Astrocyte (in vitro differentiated cells and primary cell): ENCODE data around the gene CACNA1C. TPM values are rescaled to one million over a fixed set of nuclear protein-coding genes. Genes with fewer than 3 reads are reported as not detected.

Source experiments
- DNase-seq: peaks from one replicate; pipeline ENCODE4 v3.0.0-alpha.2; 2010; ENCODE audit warnings: low read depth
- FAIRE-seq: peaks from 2 replicates; lab custom pipeline; 2011; peaks lifted over from hg19 to GRCh38; lab: Jason Lieb, UNC
- H2AFZ ChIP-seq: 2 replicates; pipeline ENCODE4 v1.6.0; 2012; ENCODE audit warnings: low read depth, low read length, inconsistent platforms
- H3K27ac ChIP-seq: 2 replicates; pipeline ENCODE4 v1.5.1; 2011; ENCODE audit warnings: low read depth, low read length, inconsistent platforms
- H3K27me3 ChIP-seq: 2 replicates; pipeline ENCODE4 v1.6.0; 2011; ENCODE audit warnings: low read length, inconsistent platforms; ENCODE audit not compliant: insufficient read depth
- H3K36me3 ChIP-seq: 2 replicates; pipeline ENCODE4 v1.5.1; 2011; ENCODE audit warnings: low read length, inconsistent platforms; ENCODE audit not compliant: insufficient read depth
- H3K4me1 ChIP-seq: 2 replicates; pipeline ENCODE4 v1.5.1; 2011; ENCODE audit warnings: low read length, inconsistent platforms; ENCODE audit not compliant: insufficient read depth
- H3K4me2 ChIP-seq: 2 replicates; pipeline ENCODE4 v1.6.0; 2012; ENCODE audit warnings: low read length, inconsistent platforms
- H3K4me3 ChIP-seq: 2 replicates; pipeline ENCODE4 v1.5.1; 2011; ENCODE audit warnings: low read depth, mild to moderate bottlenecking, low read length, inconsistent platforms; ENCODE audit not compliant: insufficient read depth
- H3K79me2 ChIP-seq: 2 replicates; pipeline ENCODE4 v1.6.0; 2012; ENCODE audit warnings: mild to moderate bottlenecking, low read length, inconsistent platforms; ENCODE audit not compliant: insufficient read depth
- H3K9ac ChIP-seq: 2 replicates; pipeline ENCODE4 v1.6.0; 2012; ENCODE audit warnings: mild to moderate bottlenecking, low read length, inconsistent platforms
- H3K9me3 ChIP-seq: 2 replicates; pipeline ENCODE4 v1.5.1; 2012; ENCODE audit warnings: low read depth, mild to moderate bottlenecking, low read length, inconsistent platforms; ENCODE audit not compliant: insufficient read depth
- H4K20me1 ChIP-seq: 2 replicates; pipeline ENCODE4 v1.6.0; 2012; ENCODE audit warnings: low read length, inconsistent platforms; ENCODE audit not compliant: insufficient read depth
- H3K27ac Mint-ChIP-seq: one replicate; pipeline ENCODE4 v1.8.0; 2021; ENCODE audit warnings: mild to moderate bottlenecking, mixed read lengths; ENCODE audit not compliant: unreplicated experiment
- H3K27me3 Mint-ChIP-seq: one replicate; pipeline ENCODE4 v1.8.0; 2021; ENCODE audit warnings: low read depth, mixed read lengths; ENCODE audit not compliant: unreplicated experiment
- H3K36me3 Mint-ChIP-seq: one replicate; pipeline ENCODE4 v1.8.0; 2021; ENCODE audit warnings: low read depth, mixed read lengths; ENCODE audit not compliant: unreplicated experiment
- H3K4me1 Mint-ChIP-seq: one replicate; pipeline ENCODE4 v1.8.0; 2021; ENCODE audit warnings: low read depth, mixed read lengths; ENCODE audit not compliant: unreplicated experiment
- H3K4me3 Mint-ChIP-seq: one replicate; pipeline ENCODE4 v1.8.0; 2021; ENCODE audit warnings: mild to moderate bottlenecking, moderate library complexity, mixed read lengths; ENCODE audit not compliant: unreplicated experiment
- H3K9me3 Mint-ChIP-seq: one replicate; pipeline ENCODE4 v1.8.0; 2021; ENCODE audit warnings: mild to moderate bottlenecking, mixed read lengths; ENCODE audit not compliant: unreplicated experiment
- EZH2 ChIP-seq: IDR thresholded peaks from 2 replicates; pipeline ENCODE4 v1.6.1; 2012; ENCODE audit warnings: mild to moderate bottlenecking, low read length, inconsistent platforms; ENCODE audit not compliant: insufficient read depth
- total RNA-seq: library from RNA; stranded (reverse); gene quantifications from 2 replicates; pipeline ENCODE4 v1.2.1, GENCODE V29; 2021
- TF ChIP-seq, protein P1 (sequence below): IDR thresholded peaks from 2 replicates; pipeline ENCODE4 v1.5.1; 2011; ENCODE audit warnings: low read depth, mild to moderate bottlenecking, inconsistent platforms, low read length, moderate library complexity; ENCODE audit not compliant: insufficient read depth

Gene CACNA1C
- total RNA-seq, 1 donor from 2014 or later: 2.1 TPM

DNA sequence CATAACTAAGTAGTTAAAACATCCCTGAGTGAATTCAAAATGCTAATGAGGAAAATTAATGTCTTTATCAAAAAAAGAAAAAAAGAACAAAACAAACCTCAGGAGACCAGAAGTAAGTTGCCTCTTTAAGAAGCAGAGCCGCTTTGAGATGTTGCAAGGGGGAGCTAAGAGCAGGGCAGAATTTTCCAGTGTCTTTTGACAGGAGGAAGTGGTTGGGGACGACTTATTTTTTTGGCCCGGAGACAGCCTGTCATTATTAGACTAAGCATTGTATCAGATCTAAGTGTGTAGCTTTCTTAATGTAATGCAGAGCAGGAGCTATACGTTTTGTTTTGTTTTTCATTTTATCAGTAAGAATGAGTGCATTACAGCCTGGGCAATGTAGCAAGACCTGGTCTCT is 206.6 kb downstream of the CACNA1C start:
- no peak for DNase-seq
- Histone ChIP-seq H3K36me3 (no peaks in the 10 kb centered on the region), H3K9ac (no peak overlapping the region), H3K79me2 (no peaks in the 10 kb centered on the region), H3K4me3 (no peak overlapping the region), H3K4me1 (peaks cover 19% of the 10 kb centered on the region), H3K9me3 (peaks cover 3% of the 10 kb centered on the region), H4K20me1 (no peaks in the 10 kb centered on the region), H2AFZ (peak overlapping the region; percentile 13), H3K27me3 (no peaks in the 10 kb centered on the region), H3K27ac (no peak overlapping the region), H3K4me2 (no peak overlapping the region)
- H3K4me3 Mint-ChIP-seq: no peak overlapping the region
- H3K9me3 Mint-ChIP-seq: peaks cover 9% of the 10 kb centered on the region
- peaks cover 4% of the 10 kb centered on the region for H3K27me3 Mint-ChIP-seq
- H3K4me1 Mint-ChIP-seq: peaks cover 5% of the 10 kb centered on the region
- no peak overlapping the region for H3K27ac Mint-ChIP-seq
- FAIRE-seq: no peak
- peaks cover 5% of the 10 kb centered on the region for H3K36me3 Mint-ChIP-seq
- TF ChIP-seq EZH2: no peak
- TF ChIP-seq, protein P1, sequence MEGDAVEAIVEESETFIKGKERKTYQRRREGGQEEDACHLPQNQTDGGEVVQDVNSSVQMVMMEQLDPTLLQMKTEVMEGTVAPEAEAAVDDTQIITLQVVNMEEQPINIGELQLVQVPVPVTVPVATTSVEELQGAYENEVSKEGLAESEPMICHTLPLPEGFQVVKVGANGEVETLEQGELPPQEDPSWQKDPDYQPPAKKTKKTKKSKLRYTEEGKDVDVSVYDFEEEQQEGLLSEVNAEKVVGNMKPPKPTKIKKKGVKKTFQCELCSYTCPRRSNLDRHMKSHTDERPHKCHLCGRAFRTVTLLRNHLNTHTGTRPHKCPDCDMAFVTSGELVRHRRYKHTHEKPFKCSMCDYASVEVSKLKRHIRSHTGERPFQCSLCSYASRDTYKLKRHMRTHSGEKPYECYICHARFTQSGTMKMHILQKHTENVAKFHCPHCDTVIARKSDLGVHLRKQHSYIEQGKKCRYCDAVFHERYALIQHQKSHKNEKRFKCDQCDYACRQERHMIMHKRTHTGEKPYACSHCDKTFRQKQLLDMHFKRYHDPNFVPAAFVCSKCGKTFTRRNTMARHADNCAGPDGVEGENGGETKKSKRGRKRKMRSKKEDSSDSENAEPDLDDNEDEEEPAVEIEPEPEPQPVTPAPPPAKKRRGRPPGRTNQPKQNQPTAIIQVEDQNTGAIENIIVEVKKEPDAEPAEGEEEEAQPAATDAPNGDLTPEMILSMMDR: no peak

DNA sequence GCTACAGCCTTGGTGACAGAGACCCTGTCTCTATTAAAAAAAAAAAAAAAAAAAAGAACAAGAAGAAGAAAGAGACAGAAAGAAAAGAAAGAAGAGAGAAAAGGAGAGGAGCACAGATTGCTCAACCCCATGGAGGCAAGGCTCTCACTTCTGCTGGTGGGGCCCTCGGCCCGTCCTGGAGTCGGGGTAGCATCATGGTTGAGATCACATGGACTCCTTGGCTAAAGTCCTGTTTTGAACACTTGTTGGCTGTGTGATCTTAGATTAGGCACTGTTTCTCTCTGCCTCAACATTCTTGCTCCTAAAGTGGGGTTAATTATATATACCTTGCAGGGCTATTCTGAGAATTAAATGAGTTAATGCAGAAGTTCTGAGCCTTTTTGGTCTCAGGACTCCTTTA is 207.7 kb downstream of the CACNA1C start:
- peaks cover 12% of the 10 kb centered on the region for H3K4me1 Mint-ChIP-seq
- H2AFZ ChIP-seq: no peak overlapping the region
- no peaks in the 10 kb centered on the region for H3K79me2 ChIP-seq
- H3K27ac ChIP-seq: no peak overlapping the region
- no peak for FAIRE-seq
- H3K36me3 Mint-ChIP-seq: peaks cover 5% of the 10 kb centered on the region
- no peaks in the 10 kb centered on the region for H3K27me3 ChIP-seq
- peaks cover 2% of the 10 kb centered on the region for H3K27me3 Mint-ChIP-seq
- no peaks in the 10 kb centered on the region for H3K36me3 ChIP-seq
- no peak overlapping the region for H3K9ac ChIP-seq
- TF ChIP-seq, protein P1: no peak
- no peak for TF ChIP-seq EZH2
- H3K4me3 Mint-ChIP-seq: no peak overlapping the region
- no peaks in the 10 kb centered on the region for H4K20me1 ChIP-seq
- no peak overlapping the region for H3K4me3 ChIP-seq
- no peak overlapping the region for H3K4me2 ChIP-seq
- peaks cover 3% of the 10 kb centered on the region for H3K9me3 ChIP-seq
- H3K9me3 Mint-ChIP-seq: peaks cover 9% of the 10 kb centered on the region
- H3K4me1 ChIP-seq: peaks cover 30% of the 10 kb centered on the region
- H3K27ac Mint-ChIP-seq: no peak overlapping the region
- no peak for DNase-seq

DNA sequence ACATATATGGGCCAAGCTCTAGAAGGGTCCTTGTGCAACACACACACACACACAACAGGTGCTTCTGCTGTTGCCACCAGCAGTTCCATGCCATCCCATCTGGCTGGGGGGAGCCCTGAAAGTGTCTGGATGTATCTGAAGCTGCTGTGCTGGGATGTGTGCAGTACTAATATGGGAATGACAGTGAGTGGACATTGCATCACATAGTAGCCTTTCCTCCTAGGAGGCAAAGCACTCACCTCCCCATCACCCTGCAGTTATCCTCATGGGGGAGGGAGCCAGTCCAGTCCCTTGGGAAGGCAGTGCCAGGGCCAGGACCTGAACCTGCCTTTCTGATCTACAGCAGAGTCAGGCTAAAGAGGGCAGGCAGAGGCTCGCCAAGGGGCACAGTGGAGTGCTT is 208.9 kb downstream of the CACNA1C start:
- H3K27ac Mint-ChIP-seq: no peak overlapping the region
- H3K27me3 Mint-ChIP-seq: peaks cover 2% of the 10 kb centered on the region
- H3K9me3 Mint-ChIP-seq: peaks cover 5% of the 10 kb centered on the region
- H3K4me1 ChIP-seq: peaks cover 34% of the 10 kb centered on the region
- no peak overlapping the region for H3K4me3 ChIP-seq
- H3K4me2 ChIP-seq: no peak overlapping the region
- TF ChIP-seq EZH2: no peak
- TF ChIP-seq, protein P1: no peak
- no peaks in the 10 kb centered on the region for H3K36me3 ChIP-seq
- H3K36me3 Mint-ChIP-seq: peaks cover 5% of the 10 kb centered on the region
- H3K9ac ChIP-seq: no peak overlapping the region
- H3K9me3 ChIP-seq: no peaks in the 10 kb centered on the region
- H3K79me2 ChIP-seq: no peaks in the 10 kb centered on the region
- no peaks in the 10 kb centered on the region for H3K27me3 ChIP-seq
- H3K4me1 Mint-ChIP-seq: peaks cover 14% of the 10 kb centered on the region
- DNase-seq: no peak
- no peak overlapping the region for H3K4me3 Mint-ChIP-seq
- no peak overlapping the region for H3K27ac ChIP-seq
- no peak overlapping the region for H2AFZ ChIP-seq
- H4K20me1 ChIP-seq: no peaks in the 10 kb centered on the region
- FAIRE-seq: no peak
